ENCODE data around the gene BSPRY.

Gene BSPRY

GRCh38 chr9:113340011-113340699 is 9.2 kb upstream of the BSPRY start, which contains the start of gene WDR31:
Gene WDR31 (minus strand): TSS chr9:113340275. CDS start chr9:113332022, 8,253 bp downstream.
- Histone ChIP-seq H3K9me3 (ENCODE audit: insufficient read depth, low read length, severe bottlenecking) (no peaks in the 10 kb centered on the region), H3K27me3 (ENCODE audit: insufficient read depth, low read length, poor library complexity) (no peaks in the 10 kb centered on the region)

GRCh38 chr9:113341712-113342410 is 7.5 kb upstream of the BSPRY start:
- TF ChIP-seq CTCF (IDR thresholded peaks at IDR 0.05; ENCODE audit: borderline replicate concordance, extremely low read depth, low read length, poor library complexity, severe bottlenecking) (no peak), EZH2 (IDR thresholded peaks at IDR 0.05; ENCODE audit: borderline replicate concordance, low read depth, low read length, severe bottlenecking) (no peak)
- Histone ChIP-seq H3K27me3 (ENCODE audit: insufficient read depth, low read length, poor library complexity) (no peaks in the 10 kb centered on the region), H3K4me3 (ENCODE audit: low read depth in 1 of 2, low read length in 2 of 2) (no peak overlapping the region), H3K4me2 (ENCODE audit: insufficient read depth, low read length) (no peak overlapping the region), H2AFZ (ENCODE audit: low read depth, low read length) (0 out of 2 replicates have a peak overlapping the region, but pooled peaks have one; percentile 17), H3K27ac (ENCODE audit: low read length) (no peak overlapping the region), H3K36me3 (ENCODE audit: insufficient read depth, low read length) (no peaks in the 10 kb centered on the region), H3K9ac (ENCODE audit: low read depth, low read length) (no peak overlapping the region), H3K9me3 (ENCODE audit: insufficient read depth, low read length, severe bottlenecking) (no peaks in the 10 kb centered on the region), H4K20me1 (ENCODE audit: insufficient read depth, low read length) (no peaks in the 10 kb centered on the region), H3K79me2 (ENCODE audit: insufficient read depth, low read length) (no peaks in the 10 kb centered on the region), H3K4me1 (ENCODE audit: insufficient read depth, low read length) (peaks cover 33% of the 10 kb centered on the region)
- ATAC-seq (ENCODE audit: insufficient read depth, low read depth) = no peak
- DNase-seq = peak; percentile 41

More at GRCh38 chr9:113340011-113340699, 9.2 kb upstream of the BSPRY start, which contains the start of gene WDR31:
- no peaks in the 10 kb centered on the region for H3K79me2 ChIP-seq (ENCODE audit: insufficient read depth, low read length)
- H3K27ac ChIP-seq (ENCODE audit: low read length) = peak within 1 kb of the TSS; percentile 78
- H4K20me1 ChIP-seq (ENCODE audit: insufficient read depth, low read length) = no peaks in the 10 kb centered on the region
- TF ChIP-seq CTCF (IDR thresholded peaks at IDR 0.05; ENCODE audit: borderline replicate concordance, extremely low read depth, low read length, poor library complexity, severe bottlenecking) (no peak), EZH2 (IDR thresholded peaks at IDR 0.05; ENCODE audit: borderline replicate concordance, low read depth, low read length, severe bottlenecking) (no peak)
- peak within 1 kb of the TSS; percentile 72 for H3K9ac ChIP-seq (ENCODE audit: low read depth, low read length)
- H3K4me3 ChIP-seq (ENCODE audit: low read depth in 1 of 2, low read length in 2 of 2) = peak within 1 kb of the TSS; percentile 57 to 97; a peak in 3 of 4 replicates
- H3K4me1 ChIP-seq (ENCODE audit: insufficient read depth, low read length) = peaks cover 33% of the 10 kb centered on the region
- H3K4me2 ChIP-seq (ENCODE audit: insufficient read depth, low read length) = peak within 1 kb of the TSS; percentile 86
- no peaks in the 10 kb centered on the region for H3K36me3 ChIP-seq (ENCODE audit: insufficient read depth, low read length)
- ATAC-seq (ENCODE audit: insufficient read depth, low read depth) = peak; percentile 94
- peak within 1 kb of the TSS; percentile 99 for H2AFZ ChIP-seq (ENCODE audit: low read depth, low read length)
- peak; percentile 87 for DNase-seq

GRCh38 chr9:113343732-113344231 is 5.6 kb upstream of the BSPRY start:
- no peaks in the 10 kb centered on the region for H3K36me3 ChIP-seq (ENCODE audit: insufficient read depth, low read length)
- peak overlapping the region; percentile 28; the same call in 1 of the 2 replicates for H3K9ac ChIP-seq (ENCODE audit: low read depth, low read length)
- peaks cover 2% of the 10 kb centered on the region for H3K27me3 ChIP-seq (ENCODE audit: insufficient read depth, low read length, poor library complexity)
- no peaks in the 10 kb centered on the region for H4K20me1 ChIP-seq (ENCODE audit: insufficient read depth, low read length)
- H3K79me2 ChIP-seq (ENCODE audit: insufficient read depth, low read length) = no peaks in the 10 kb centered on the region
- no peaks in the 10 kb centered on the region for H3K9me3 ChIP-seq (ENCODE audit: insufficient read depth, low read length, severe bottlenecking)
- peaks cover 32% of the 10 kb centered on the region for H3K4me1 ChIP-seq (ENCODE audit: insufficient read depth, low read length)
- H2AFZ ChIP-seq (ENCODE audit: low read depth, low read length) = peak overlapping the region; percentile 36
- no peak overlapping the region for H3K4me3 ChIP-seq (ENCODE audit: low read depth in 1 of 2, low read length in 2 of 2)
- ATAC-seq (ENCODE audit: insufficient read depth, low read depth) = no peak
- peak overlapping the region; percentile 62; the same call in 1 of the 2 replicates for H3K27ac ChIP-seq (ENCODE audit: low read length)
- TF ChIP-seq EZH2 (IDR thresholded peaks at IDR 0.05; ENCODE audit: borderline replicate concordance, low read depth, low read length, severe bottlenecking) (no peak), CTCF (IDR thresholded peaks at IDR 0.05; ENCODE audit: borderline replicate concordance, extremely low read depth, low read length, poor library complexity, severe bottlenecking) (no peak)
- H3K4me2 ChIP-seq (ENCODE audit: insufficient read depth, low read length) = no peak overlapping the region
- peak; percentile 60 for DNase-seq

Data from DND-41 (cell line).